Stimulated activated naive CD4-positive, alpha-beta T cell treated with Interleukin-2 at 50 U/mL for 16 hours (primary cell): ENCODE data around the gene PGAM2.

Experiments used
- DNase-seq: peaks from one replicate; lab custom pipeline; 2025; lab: John Stamatoyannopoulos, UW

Gene PGAM2

DNA sequence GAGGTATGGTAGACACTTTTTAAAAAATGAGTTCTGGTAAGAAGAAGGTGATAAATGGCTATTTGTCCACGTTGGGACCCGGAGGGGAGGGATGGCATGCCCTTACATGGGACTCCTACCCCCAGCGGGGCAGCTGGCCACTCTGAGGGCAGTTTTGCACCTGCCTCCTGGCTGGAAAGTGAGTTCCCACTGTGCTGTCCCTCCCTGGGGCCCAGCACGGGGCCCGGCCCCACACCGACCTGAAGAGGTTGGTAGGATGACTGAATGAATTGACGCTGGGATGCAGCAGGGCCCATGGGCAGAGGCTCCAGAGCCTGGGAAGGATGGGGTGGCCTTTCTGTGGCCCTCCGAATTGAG, 38.2 kb upstream of the PGAM2 start:
- DNase-seq: no peak

- DNase-seq: no peak
Observed at GRCh38 chr7:44102846-44103565, 37.6 kb upstream of the PGAM2 start.

DNA sequence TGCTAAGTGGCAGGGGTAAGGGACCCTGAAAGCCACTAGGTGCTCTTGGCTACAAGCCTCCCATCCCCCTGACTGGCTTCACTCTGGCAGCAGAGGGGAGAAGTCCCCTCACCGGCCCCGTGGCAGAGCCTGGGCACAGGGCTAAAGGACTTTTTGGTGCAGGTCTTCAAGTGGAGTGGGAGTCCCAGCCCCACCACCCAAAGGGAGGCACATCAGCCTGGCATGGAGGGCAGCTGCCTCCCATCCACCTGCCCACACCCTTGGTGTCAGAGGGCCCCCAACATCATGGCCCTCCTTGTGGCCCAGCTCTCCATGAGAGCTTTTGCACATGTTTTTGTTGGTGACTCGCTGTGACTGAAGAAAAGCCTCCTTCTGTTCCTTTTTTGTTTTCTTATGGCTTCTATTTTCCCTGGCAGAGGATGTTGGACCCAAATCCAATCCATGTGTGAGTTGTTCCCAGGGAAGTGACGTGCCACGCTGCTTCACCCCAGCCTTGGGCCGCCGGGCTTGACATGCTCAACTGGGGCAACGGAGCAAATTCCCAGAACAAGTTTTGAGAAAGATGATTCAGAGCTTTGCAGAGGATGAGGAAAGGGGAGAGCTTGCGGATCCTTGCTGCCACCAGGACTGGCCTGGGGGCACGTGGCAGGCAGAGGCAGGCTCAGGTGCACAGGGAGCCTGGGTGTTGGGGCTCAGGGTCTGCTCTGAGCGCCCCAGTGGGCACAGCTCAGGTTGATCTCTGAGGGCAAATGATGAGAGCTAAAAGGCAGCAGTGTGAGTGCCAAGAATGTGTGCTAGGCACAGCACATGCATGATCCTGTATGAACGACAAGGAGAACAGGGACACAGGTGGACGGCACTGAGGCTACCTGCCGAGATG, 36.8 kb upstream of the PGAM2 start:
- no peak for DNase-seq

- no peak for DNase-seq
Observed at GRCh38 chr7:44101303-44101965, 36.1 kb upstream of the PGAM2 start.

DNA sequence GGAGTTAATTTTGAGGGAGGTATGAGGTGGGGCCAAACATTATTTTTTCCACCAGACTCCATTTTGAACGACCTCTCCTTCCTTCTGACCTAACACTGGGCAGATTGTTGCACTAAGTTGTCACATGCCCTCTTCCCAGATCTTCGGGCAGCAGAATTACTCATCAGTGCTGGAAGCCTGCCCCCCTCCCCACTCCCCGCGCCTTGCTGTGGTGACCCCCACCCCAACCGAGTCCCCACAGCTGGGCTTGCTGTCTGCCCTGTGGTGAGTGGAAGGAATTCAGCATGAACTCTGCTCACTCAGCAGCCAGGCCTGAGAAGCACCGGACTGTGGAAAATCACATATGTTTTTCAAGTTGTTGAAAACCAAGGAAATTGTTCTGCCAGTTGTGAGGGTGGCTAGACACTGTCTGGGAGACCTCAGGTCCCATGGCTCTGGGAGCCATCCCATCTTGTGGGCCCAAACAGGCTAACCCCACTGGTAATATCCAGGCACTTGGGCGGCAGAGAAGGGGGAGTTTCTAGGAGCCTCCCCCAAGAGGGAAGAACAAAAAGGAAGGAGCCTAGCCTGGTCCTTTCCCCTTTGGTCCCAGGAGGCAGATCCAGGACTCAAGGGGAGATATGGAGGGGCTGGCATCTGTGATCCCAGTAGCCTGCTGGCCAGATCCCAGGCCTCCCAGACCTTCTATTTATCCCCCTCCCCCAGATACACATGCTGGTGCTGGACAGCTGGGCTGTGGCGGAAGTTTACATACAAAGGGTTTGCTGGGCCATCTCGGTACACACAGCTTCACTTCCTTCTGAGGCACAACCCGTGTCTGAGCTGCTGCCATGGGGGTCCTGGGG, 35.3 kb upstream of the PGAM2 start:
- no peak for DNase-seq

DNA sequence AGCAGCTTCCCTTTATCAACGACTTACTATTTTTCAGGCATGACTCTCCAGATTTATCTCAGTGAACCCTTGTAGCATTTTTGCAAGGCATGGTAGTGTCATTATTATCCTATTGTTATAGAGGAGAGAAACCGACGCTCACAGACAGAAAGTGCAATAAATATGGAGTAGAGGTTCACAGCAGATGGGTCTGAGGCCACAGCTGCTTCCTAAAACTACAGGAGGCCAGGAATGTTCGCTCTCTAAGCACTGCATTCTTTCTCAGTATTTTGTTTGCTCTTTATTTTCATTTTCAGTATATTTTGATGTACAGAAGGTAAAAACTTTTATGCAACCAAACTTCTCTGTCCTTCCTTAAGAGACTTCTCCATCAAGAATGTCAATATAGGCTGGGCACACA, 34.3 kb upstream of the PGAM2 start:
- DNase-seq: no peak

GRCh38 chr7:44098092-44099068, 33.0 kb upstream of the PGAM2 start:
- DNase-seq: no peak

- DNase-seq: no peak
Observed at GRCh38 chr7:44097064-44097932, 31.9 kb upstream of the PGAM2 start.

DNA sequence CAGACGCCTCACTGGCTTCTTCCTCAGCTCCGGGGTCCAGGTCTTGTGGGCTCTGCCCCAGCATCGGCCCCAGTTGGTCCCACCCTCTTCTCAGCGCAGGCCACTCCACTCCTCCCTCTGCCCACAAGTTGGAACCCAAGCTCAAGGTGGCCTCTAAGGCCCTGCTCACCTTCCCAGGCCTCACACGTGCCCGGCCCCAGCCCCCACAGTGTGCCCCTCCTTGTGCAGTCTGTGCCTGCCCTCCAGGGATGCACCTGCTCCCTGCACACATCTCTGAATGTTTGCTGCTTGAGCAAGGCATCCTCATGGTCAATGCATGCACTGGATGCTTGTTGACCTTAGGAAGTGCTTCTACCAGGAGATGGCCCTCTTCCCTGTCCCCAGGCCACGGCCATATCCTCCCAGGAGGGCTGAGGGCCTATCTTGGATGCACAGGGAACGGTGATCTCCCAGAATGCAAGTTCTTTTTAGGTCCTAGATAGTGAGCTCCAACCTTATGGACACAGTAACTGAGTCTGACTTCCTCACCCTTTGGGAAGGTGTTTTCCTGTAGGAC, 31.0 kb upstream of the PGAM2 start:
- DNase-seq: no peak

- no peak for DNase-seq
Observed at GRCh38 chr7:44095781-44096180, 30.4 kb upstream of the PGAM2 start.

- no peak for DNase-seq
Observed at GRCh38 chr7:44094883-44095592, 29.7 kb upstream of the PGAM2 start.

DNA sequence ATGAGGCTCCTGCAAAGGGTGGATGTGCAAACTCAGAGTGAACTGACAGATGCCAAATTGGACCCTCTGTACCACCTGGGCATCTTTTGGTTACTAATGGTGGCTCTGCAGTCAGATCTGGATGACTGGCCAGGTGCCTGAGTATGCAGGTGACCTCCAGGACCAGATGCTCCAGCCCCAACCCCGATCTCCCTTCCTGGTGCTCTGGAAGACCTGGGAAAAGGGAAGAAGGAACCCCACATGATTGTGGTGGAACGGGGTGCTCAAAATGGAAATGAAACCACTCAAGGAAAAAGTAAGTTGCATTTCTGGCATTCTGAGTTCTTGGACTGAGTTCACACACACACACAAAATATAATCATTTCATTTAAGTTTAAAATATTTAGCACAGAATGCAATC, 29.0 kb upstream of the PGAM2 start:
- DNase-seq: no peak

- DNase-seq: no peak
Observed at GRCh38 chr7:44093102-44093641, 27.8 kb upstream of the PGAM2 start.

- no peak for DNase-seq
Observed at GRCh38 chr7:44087911-44088838, 22.8 kb upstream of the PGAM2 start.

- DNase-seq: no peak
Observed at GRCh38 chr7:44086627-44087026, 21.3 kb upstream of the PGAM2 start.

- DNase-seq: no peak
Observed at GRCh38 chr7:44085546-44085945, 20.2 kb upstream of the PGAM2 start.

GRCh38 chr7:44084701-44085100, 19.3 kb upstream of the PGAM2 start:
- DNase-seq: no peak
